ENCODE measurements around the gene GRIFIN. TPM values are rescaled to one million over a fixed set of nuclear protein-coding genes. Genes with fewer than 3 reads are reported as not detected.

GRIFIN gene
- total and polyA plus RNA-seq, 7 donors = not detected

DNA sequence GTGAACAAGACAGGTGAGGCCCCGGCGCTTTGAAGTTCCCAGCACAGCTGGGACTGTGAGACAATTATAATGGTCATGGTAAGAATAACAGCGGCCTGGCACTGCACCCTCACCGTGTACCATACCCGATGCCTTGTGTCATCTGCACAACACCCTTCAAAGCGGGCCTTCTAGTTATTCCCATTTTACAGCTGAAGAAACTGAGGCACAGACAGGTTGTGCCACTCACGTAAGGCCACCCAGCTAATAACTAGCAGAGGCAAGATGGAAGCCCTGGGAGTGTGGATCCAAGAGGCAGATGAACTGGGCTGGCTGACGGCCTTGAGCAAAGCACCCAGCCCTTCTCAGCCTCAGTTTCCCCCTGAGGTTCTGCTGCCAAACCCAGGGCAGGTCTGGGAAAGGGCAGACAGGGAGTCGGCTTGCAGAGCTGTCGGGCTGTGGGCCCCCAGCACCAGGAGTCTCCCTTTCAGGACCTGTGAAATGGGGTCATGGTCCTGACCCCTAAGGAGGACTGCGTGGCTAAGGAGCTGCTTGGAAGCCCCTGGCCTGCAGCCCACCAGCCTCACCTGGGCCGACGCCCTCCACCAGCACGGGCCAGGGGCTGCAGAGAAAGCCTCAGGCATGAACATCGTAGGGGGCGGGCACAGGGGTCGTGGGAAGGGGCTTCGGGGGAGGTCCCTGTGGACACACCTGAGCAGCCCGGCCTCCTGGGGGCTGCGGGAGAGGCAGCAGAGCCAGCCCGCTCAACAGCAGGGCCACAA is 28.1 kb upstream of the GRIFIN start:
- no peak for DNase-seq

DNA sequence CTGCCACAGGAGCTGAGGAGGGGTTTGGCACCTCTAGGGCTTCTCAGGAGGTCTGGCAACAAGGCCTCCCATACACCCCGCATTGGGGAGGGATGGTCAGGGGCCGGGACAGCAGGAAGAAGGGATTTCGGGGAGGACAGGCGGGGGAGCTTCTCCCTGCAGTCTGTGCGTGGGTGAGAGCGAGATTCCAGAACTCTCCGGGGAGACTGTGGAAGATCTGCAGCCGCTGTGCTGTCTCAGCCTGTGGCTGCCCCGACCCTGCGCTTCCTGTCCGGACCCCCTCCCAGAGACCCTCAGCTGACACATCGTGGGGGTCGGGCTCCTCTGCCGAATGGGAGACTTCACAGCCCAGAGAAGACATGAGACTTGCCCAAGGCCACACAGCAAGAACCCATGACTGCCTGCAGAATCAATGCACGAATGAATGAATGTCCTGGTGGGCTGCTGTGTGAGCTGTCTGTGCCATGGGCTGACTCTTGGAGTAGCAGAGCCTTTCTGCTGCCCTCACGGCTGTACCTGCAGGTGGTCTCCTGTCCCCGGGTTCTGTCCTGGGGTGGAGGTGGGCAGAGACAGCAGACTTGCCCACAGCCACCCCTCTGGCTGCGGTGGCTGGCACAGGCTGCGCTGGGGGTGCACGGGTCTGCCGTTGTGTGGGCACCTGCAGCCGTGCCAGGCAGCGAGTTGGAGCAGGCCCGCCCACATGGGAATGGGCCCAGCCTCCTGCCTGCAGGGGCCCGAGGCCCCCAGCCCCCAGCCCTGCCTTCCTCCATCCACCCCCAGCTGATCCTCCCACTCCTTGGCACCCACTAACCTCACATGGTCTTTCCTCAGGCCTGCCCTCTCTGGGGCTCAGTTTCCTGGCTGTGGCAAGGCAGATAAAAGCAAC is 27.1 kb upstream of the GRIFIN start:
- 59 to 69% (median 62%) methylated on average over 18 to 25 of the region's 25 CpGs for WGBS, 3 donors
- Histone ChIP-seq H3K9me3 (no peaks in the 10 kb centered on the region), H3K36me3 (ENCODE audit: insufficient read depth in 1 of 2, low read depth in 1 of 2) (no peaks in the 10 kb centered on the region), H3K27me3 (ENCODE audit: insufficient read depth in 3 of 3, low read length in 2 of 3) (no peaks in the 10 kb centered on the region), H3K4me3 (no peak overlapping the region), H3K27ac (no peak overlapping the region), H3K4me1 (peaks cover 6% of the 10 kb centered on the region)
- intact Hi-C loops (cut with DNase I) = loop anchor here in 1 of 2 donors (5.0 kb wide), 1 partner anchor 376 kb away; no protein-coding TSS in a partner anchor
- TF ChIP-seq, protein P1, sequence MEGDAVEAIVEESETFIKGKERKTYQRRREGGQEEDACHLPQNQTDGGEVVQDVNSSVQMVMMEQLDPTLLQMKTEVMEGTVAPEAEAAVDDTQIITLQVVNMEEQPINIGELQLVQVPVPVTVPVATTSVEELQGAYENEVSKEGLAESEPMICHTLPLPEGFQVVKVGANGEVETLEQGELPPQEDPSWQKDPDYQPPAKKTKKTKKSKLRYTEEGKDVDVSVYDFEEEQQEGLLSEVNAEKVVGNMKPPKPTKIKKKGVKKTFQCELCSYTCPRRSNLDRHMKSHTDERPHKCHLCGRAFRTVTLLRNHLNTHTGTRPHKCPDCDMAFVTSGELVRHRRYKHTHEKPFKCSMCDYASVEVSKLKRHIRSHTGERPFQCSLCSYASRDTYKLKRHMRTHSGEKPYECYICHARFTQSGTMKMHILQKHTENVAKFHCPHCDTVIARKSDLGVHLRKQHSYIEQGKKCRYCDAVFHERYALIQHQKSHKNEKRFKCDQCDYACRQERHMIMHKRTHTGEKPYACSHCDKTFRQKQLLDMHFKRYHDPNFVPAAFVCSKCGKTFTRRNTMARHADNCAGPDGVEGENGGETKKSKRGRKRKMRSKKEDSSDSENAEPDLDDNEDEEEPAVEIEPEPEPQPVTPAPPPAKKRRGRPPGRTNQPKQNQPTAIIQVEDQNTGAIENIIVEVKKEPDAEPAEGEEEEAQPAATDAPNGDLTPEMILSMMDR (IDR thresholded peaks at IDR 0.05) = no peak
- DNase-seq (no peak), ATAC-seq (no peak)

More for the DNA sequence above, 28.1 kb upstream of the GRIFIN start:
- Histone ChIP-seq H3K36me3 (ENCODE audit: insufficient read depth in 1 of 2, low read depth in 1 of 2) (no peaks in the 10 kb centered on the region), H3K27me3 (ENCODE audit: insufficient read depth in 3 of 3, low read length in 2 of 3) (no peaks in the 10 kb centered on the region), H3K9me3 (no peaks in the 10 kb centered on the region), H3K4me3 (no peak overlapping the region), H3K27ac (no peak overlapping the region), H3K4me1 (peaks cover 16% of the 10 kb centered on the region)
- intact Hi-C loops (cut with DNase I) = loop anchor here in 1 of 2 donors (5.0 kb wide), 1 partner anchor 377 kb away; no protein-coding TSS in a partner anchor
- TF ChIP-seq, protein P1 (IDR thresholded peaks at IDR 0.05) = no peak
- WGBS, 3 donors = 80 to 85% (median 84%) methylated on average over 18 to 21 of the region's 21 CpGs
- ATAC-seq = no peak

DNA sequence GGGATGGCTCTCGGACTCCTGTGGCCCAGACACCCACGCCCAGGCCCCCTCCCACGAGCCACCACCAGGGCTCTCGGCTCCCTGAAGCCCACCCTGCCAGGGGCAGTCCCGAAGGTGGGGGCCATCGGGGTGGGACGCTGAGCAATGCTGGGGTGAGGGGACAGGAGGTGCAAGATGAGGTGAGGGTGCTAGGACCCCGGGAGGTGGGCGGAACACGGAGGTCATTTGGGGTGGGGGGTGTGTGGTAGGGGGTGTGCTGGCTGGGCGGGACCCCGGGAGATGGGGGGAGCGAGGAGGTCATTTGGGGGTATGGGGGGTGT is 26.4 kb upstream of the GRIFIN start:
- Histone ChIP-seq H3K4me3 (no peak overlapping the region), H3K9me3 (no peaks in the 10 kb centered on the region), H3K36me3 (ENCODE audit: insufficient read depth in 1 of 2, low read depth in 1 of 2) (no peaks in the 10 kb centered on the region), H3K27me3 (ENCODE audit: insufficient read depth in 3 of 3, low read length in 2 of 3) (peaks cover 0 to 6% (median 0%) of the 10 kb centered on the region in 3 donors), H3K4me1 (no peaks in the 10 kb centered on the region), H3K27ac (no peak overlapping the region)
- TF ChIP-seq, protein P1 (IDR thresholded peaks at IDR 0.05) = no peak
- intact Hi-C loops (cut with DNase I) = loop anchor here in 1 of 2 donors (5.0 kb wide), 1 partner anchor 375 kb away; no protein-coding TSS in a partner anchor
- DNase-seq = no peak
- 73 to 75% (median 74%) methylated on average over 11 to 13 of the region's 13 CpGs for WGBS, 3 donors
- ATAC-seq = no peak

DNA sequence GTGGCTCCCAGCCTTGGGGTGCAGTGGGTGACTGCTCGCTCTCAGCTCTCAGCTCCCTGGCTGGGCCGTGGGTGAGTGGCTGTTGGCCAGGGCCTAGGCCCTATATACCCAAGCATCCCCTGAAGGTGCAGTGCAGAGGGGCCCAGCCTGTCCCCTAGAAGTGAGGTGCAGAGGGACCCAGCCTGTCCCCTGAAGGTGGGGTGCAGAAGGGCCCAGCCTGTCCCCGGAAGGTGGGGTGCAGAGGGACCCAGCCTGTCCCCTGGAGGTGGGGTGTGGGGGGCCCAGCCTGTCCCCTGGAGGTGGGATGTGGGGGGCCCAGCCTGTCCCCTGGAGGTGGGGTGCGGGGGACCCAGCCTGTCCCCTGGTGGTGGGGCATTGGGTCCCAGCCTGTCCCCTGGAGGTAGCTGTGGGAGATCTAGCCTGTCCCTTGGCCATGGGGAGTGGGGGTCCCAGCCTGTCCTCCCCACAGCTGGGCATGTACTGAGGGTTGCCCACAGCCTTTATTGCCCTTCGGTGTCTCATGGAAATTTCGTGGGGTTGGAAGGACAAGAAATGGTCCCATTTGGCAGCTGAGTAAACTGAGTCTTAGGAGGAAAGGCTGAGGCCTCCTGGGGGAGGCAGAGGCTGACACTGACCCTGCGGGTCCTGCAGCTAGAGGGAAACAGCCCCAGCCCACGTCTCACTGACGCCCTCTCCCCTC is 25.9 kb upstream of the GRIFIN start:
- no peak for ATAC-seq
- 85 to 90% (median 90%) methylated on average over 9 of the region's 9 CpGs for WGBS, 3 donors
- no peak for DNase-seq
- Histone ChIP-seq H3K4me1 (no peaks in the 10 kb centered on the region), H3K9me3 (no peaks in the 10 kb centered on the region), H3K27me3 (ENCODE audit: insufficient read depth in 3 of 3, low read length in 2 of 3) (peaks cover 0 to 11% (median 3%) of the 10 kb centered on the region in 3 donors), H3K4me3 (no peak overlapping the region), H3K36me3 (ENCODE audit: insufficient read depth in 1 of 2, low read depth in 1 of 2) (no peaks in the 10 kb centered on the region), H3K27ac (no peak overlapping the region)
- intact Hi-C loops (cut with DNase I) = loop anchor here in 1 of 2 donors (5.0 kb wide), 1 partner anchor 375 kb away; no protein-coding TSS in a partner anchor
- TF ChIP-seq, protein P1 (IDR thresholded peaks at IDR 0.05) = no peak

Data from psoas muscle (tissue), 8 donors.